Measurements from ENCODE around the gene MORC3. TPM values are rescaled to one million over a fixed set of nuclear protein-coding genes. Genes with fewer than 3 reads are reported as not detected.

The MORC3 gene
- total and polyA plus RNA-seq, 2 of the 4 experiments (the other 2 are of a cell fraction) = 14.0 to 23.5 TPM

DNA sequence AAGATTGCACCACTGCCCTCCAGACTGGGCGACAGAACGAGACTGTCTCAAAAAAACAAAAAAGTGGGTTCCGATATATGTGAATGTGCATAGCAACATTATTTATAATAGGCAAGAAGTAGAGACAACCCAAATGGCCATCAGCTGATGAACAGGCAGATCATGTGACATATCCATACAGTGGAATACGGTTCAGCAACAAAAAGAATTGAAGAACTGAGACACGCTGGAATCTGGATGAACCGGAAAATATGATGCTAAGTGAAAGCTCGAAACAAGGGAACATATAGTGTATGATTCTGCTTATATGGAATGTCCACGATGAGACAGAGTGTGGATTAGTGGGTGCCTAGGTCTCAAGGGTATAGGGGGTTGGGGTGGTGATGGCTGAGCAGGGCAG, 28.5 kb upstream of the MORC3 start:
- in situ Hi-C loops (cut with MboI; ENCODE audit: low sequenced_read_pairs) = no loop called here
- no TSS peak for BruUV-seq (replicated peaks)

More for the DNA sequence above, 28.5 kb upstream of the MORC3 start:
- Histone ChIP-seq H2BK120ac (ENCODE audit: low read depth, low read length) (no peak overlapping the region), H3K9me3 (ENCODE audit: control insufficient read depth, insufficient read depth, low read length) (peaks cover 6% of the 10 kb centered on the region), H2AFZ (replicated peaks; ENCODE audit: low read length, poor library complexity) (no peak overlapping the region), H2AK5ac (ENCODE audit: low read depth, low read length) (no peak overlapping the region), H3K79me1 (ENCODE audit: low read depth in 1 of 2, low read length in 2 of 2) (no peaks in the 10 kb centered on the region), H3K4me2 (ENCODE audit: low read depth, low read length) (no peak overlapping the region), H2AK9ac (replicated peaks; ENCODE audit: low read depth, low read length, poor library complexity) (no peak overlapping the region), H4K91ac (ENCODE audit: insufficient read depth, low read depth, low read length) (no peak overlapping the region), H3K27ac (ENCODE audit: insufficient read depth, low read length) (no peak overlapping the region), H3K18ac (ENCODE audit: low read depth, low read length) (no peak overlapping the region), H3K36me3 (ENCODE audit: control insufficient read depth, insufficient read depth, low read length) (peaks cover 5% of the 10 kb centered on the region), H2BK5ac (ENCODE audit: low read depth, low read length, poor library complexity, severe bottlenecking) (no peak overlapping the region), H2BK15ac (ENCODE audit: low read depth, low read length) (no peak overlapping the region), H3K56ac (ENCODE audit: extremely low read depth, insufficient read depth, low read length) (no peak overlapping the region), H3K9me1 (ENCODE audit: insufficient read depth, low read length) (no peaks in the 10 kb centered on the region; the same call in 1 of the 2 replicates), H4K8ac (ENCODE audit: low read depth in 2 of 2, low read length in 2 of 2) (no peak overlapping the region), H3K14ac (replicated peaks; ENCODE audit: low read depth, low read length) (no peak overlapping the region), H3K23ac (ENCODE audit: low read depth, low read length) (no peak overlapping the region), H3K4me1 (ENCODE audit: control insufficient read depth, insufficient read depth, low read length) (peaks cover 3% of the 10 kb centered on the region), H3K4me3 (ENCODE audit: insufficient read depth, low read depth, low read length) (no peak overlapping the region), H4K5ac (ENCODE audit: low read depth, low read length) (no peak overlapping the region), H3K4ac (ENCODE audit: low read depth, low read length) (no peak overlapping the region), H3K27me3 (ENCODE audit: control insufficient read depth, insufficient read depth, low read length) (no peaks in the 10 kb centered on the region), H3K9ac (ENCODE audit: low read depth, low read length) (no peak overlapping the region), H2BK20ac (ENCODE audit: low read depth, low read length) (no peak overlapping the region), H4K20me1 (ENCODE audit: insufficient read depth, low read length) (no peaks in the 10 kb centered on the region; the same call in 1 of the 2 replicates)
- ATAC-seq (ENCODE audit: low read depth) (no peak), DNase-seq (no peak)
- POLR2A ChIA-PET (ENCODE audit: unreplicated experiment) = no interaction called here
- intact Hi-C loops (cut with micrococcal nuclease) = no loop called here
- 97% methylated on average over 4 of the region's 8 CpGs; no CpG with 5 or more reads in 1 of the 2 experiments for WGBS, 2 experiments (ENCODE audit: extremely low coverage in 2 of 2, insufficient read length in 1 of 2)
- CTCF ChIA-PET = no interaction called here
- dilution Hi-C loops (cut with HindIII; ENCODE audit: low sequenced_read_pairs, unreplicated experiment) = no loop called here
- no peak for TF ChIP-seq CHD1 (IDR thresholded peaks at IDR 0.05; ENCODE audit: low read depth, low read length)
- TF ChIP-seq SMC3 (IDR thresholded peaks at IDR 0.05; ENCODE audit: low read depth, low read length) = no peak
- TF ChIP-seq, protein P1, sequence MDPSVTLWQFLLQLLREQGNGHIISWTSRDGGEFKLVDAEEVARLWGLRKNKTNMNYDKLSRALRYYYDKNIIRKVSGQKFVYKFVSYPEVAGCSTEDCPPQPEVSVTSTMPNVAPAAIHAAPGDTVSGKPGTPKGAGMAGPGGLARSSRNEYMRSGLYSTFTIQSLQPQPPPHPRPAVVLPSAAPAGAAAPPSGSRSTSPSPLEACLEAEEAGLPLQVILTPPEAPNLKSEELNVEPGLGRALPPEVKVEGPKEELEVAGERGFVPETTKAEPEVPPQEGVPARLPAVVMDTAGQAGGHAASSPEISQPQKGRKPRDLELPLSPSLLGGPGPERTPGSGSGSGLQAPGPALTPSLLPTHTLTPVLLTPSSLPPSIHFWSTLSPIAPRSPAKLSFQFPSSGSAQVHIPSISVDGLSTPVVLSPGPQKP (IDR thresholded peaks at IDR 0.05; ENCODE audit: borderline replicate concordance, low read depth, low read length) = no peak
- TF ChIP-seq CEBPB (IDR thresholded peaks at IDR 0.05; ENCODE audit: low read depth, low read length) = no peak
- TF ChIP-seq, protein P2, sequence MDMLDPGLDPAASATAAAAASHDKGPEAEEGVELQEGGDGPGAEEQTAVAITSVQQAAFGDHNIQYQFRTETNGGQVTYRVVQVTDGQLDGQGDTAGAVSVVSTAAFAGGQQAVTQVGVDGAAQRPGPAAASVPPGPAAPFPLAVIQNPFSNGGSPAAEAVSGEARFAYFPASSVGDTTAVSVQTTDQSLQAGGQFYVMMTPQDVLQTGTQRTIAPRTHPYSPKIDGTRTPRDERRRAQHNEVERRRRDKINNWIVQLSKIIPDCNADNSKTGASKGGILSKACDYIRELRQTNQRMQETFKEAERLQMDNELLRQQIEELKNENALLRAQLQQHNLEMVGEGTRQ (IDR thresholded peaks at IDR 0.05; ENCODE audit: low read depth, low read length) = no peak
- TF ChIP-seq RCOR1 (IDR thresholded peaks at IDR 0.05; ENCODE audit: insufficient replicate concordance, low read length) = no peak
- TF ChIP-seq MAZ (IDR thresholded peaks at IDR 0.05; ENCODE audit: borderline replicate concordance, low read depth, low read length) = no peak
- TF ChIP-seq RAD21 (IDR thresholded peaks at IDR 0.05; ENCODE audit: low read length) = no peak
- no peak for TF ChIP-seq MXI1 (IDR thresholded peaks at IDR 0.05; ENCODE audit: borderline replicate concordance, low read depth, low read length)
- no peak for TF ChIP-seq MAFK (IDR thresholded peaks at IDR 0.05; ENCODE audit: low read depth, low read length)
- no peak for TF ChIP-seq POLR2A (IDR thresholded peaks at IDR 0.05; ENCODE audit: low read depth, low read length)
- no peak for TF ChIP-seq FOS (IDR thresholded peaks at IDR 0.05; ENCODE audit: low read depth, low read length)
- TF ChIP-seq RFX5 (IDR thresholded peaks at IDR 0.05; ENCODE audit: low read depth, low read length) = no peak
- TF ChIP-seq, protein P3, sequence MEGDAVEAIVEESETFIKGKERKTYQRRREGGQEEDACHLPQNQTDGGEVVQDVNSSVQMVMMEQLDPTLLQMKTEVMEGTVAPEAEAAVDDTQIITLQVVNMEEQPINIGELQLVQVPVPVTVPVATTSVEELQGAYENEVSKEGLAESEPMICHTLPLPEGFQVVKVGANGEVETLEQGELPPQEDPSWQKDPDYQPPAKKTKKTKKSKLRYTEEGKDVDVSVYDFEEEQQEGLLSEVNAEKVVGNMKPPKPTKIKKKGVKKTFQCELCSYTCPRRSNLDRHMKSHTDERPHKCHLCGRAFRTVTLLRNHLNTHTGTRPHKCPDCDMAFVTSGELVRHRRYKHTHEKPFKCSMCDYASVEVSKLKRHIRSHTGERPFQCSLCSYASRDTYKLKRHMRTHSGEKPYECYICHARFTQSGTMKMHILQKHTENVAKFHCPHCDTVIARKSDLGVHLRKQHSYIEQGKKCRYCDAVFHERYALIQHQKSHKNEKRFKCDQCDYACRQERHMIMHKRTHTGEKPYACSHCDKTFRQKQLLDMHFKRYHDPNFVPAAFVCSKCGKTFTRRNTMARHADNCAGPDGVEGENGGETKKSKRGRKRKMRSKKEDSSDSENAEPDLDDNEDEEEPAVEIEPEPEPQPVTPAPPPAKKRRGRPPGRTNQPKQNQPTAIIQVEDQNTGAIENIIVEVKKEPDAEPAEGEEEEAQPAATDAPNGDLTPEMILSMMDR (conservative IDR thresholded peaks at IDR 0.05; ENCODE audit: low read depth, low read length) = no peak
- TF ChIP-seq BHLHE40 (IDR thresholded peaks at IDR 0.05; ENCODE audit: low read depth, low read length) = no peak
- TF ChIP-seq NFE2L2 (IDR thresholded peaks at IDR 0.05; ENCODE audit: low read depth, low read length) = no peak

Data from IMR-90 (cell line).